ENCODE data around the gene KCNAB1.

- TF ChIP-seq, protein P1, sequence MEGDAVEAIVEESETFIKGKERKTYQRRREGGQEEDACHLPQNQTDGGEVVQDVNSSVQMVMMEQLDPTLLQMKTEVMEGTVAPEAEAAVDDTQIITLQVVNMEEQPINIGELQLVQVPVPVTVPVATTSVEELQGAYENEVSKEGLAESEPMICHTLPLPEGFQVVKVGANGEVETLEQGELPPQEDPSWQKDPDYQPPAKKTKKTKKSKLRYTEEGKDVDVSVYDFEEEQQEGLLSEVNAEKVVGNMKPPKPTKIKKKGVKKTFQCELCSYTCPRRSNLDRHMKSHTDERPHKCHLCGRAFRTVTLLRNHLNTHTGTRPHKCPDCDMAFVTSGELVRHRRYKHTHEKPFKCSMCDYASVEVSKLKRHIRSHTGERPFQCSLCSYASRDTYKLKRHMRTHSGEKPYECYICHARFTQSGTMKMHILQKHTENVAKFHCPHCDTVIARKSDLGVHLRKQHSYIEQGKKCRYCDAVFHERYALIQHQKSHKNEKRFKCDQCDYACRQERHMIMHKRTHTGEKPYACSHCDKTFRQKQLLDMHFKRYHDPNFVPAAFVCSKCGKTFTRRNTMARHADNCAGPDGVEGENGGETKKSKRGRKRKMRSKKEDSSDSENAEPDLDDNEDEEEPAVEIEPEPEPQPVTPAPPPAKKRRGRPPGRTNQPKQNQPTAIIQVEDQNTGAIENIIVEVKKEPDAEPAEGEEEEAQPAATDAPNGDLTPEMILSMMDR (conservative IDR thresholded peaks at IDR 0.05) = no peak
- no peak for TF ChIP-seq EZH2 (IDR thresholded peaks at IDR 0.05; ENCODE audit: low read depth)
These were observed 177.2 kb downstream of the KCNAB1 start for GRCh38 chr3:156297582-156297981.

Data from PC-9 (cell line).